Mammary epithelial cell (primary cell): ENCODE results near the gene SLC2A9.

Experiments
- CTCF ChIP-seq, 2 donors: IDR thresholded peaks in 1 of 2; conservative IDR thresholded peaks in 1 of 2; 2 replicates each; pipeline ENCODE4 v1.5.1; 2011 to 2012; ENCODE audit warnings: inconsistent platforms in 2 of 2, low read length in 2 of 2, mild to moderate bottlenecking in 2 of 2, control low read depth in 1 of 2, low read depth in 1 of 2; ENCODE audit not compliant: insufficient read depth in 1 of 2; ENCODE audit errors: extremely low read depth in 1 of 2
- EZH2 ChIP-seq: IDR thresholded peaks from 2 replicates; pipeline ENCODE4 v1.6.1; 2012; ENCODE audit warnings: low read length, inconsistent platforms, borderline replicate concordance

- TF ChIP-seq CTCF (conservative IDR thresholded peaks at IDR 0.05 in 1 of 2, IDR thresholded peaks at IDR 0.05 in 1 of 2; ENCODE audit: extremely low read depth in 1 of 2, insufficient read depth in 1 of 2, low read depth in 1 of 2, low read length in 2 of 2) (peak; percentile 58 to 84), EZH2 (no peak)
These were observed 7.6 kb downstream of the SLC2A9 start for GRCh38 chr4:10013722-10014121.
